Muscle layer of duodenum (tissue), 2 donors: Measurements from ENCODE around the gene LSM14A.
"Not testable (repeated sequence)": the region's sequence is repeated elsewhere in the genome, so short reads cannot be mapped to it uniquely, and the experiment has no call there.

ENCODE experiments used
- H3K27ac ChIP-seq: one replicate; pipeline ENCODE4 v1.7.0; 2013; ENCODE audit warnings: mild to moderate bottlenecking, low read length
- H3K27me3 ChIP-seq: one replicate; pipeline ENCODE4 v1.7.0; 2013; ENCODE audit warnings: low read depth, mild to moderate bottlenecking, control low read depth, low read length
- H3K36me3 ChIP-seq, 2 donors: one replicate each; pipeline ENCODE4 v1.7.0; 2013; ENCODE audit warnings: low read length in 2 of 2, control low read depth in 1 of 2, mild to moderate bottlenecking in 1 of 2; ENCODE audit not compliant: insufficient read depth in 2 of 2, control insufficient read depth in 1 of 2
- H3K4me1 ChIP-seq, 2 donors: one replicate each; pipeline ENCODE4 v1.7.0; 2013; ENCODE audit warnings: low read length in 2 of 2, mild to moderate bottlenecking in 2 of 2, control low read depth in 1 of 2, moderate library complexity in 1 of 2; ENCODE audit not compliant: insufficient read depth in 2 of 2, control insufficient read depth in 1 of 2
- H3K4me3 ChIP-seq, 2 donors: one replicate each; pipeline ENCODE4 v1.7.0; 2013; ENCODE audit warnings: low read length in 2 of 2, low read depth in 1 of 2, mild to moderate bottlenecking in 1 of 2
- H3K9me3 ChIP-seq, 2 donors: one replicate each; pipeline ENCODE4 v1.7.0; 2013; ENCODE audit warnings: low read length in 2 of 2, control low read depth in 1 of 2, mild to moderate bottlenecking in 1 of 2; ENCODE audit not compliant: control insufficient read depth in 1 of 2
- donor health status: healthy.

The LSM14A gene

DNA sequence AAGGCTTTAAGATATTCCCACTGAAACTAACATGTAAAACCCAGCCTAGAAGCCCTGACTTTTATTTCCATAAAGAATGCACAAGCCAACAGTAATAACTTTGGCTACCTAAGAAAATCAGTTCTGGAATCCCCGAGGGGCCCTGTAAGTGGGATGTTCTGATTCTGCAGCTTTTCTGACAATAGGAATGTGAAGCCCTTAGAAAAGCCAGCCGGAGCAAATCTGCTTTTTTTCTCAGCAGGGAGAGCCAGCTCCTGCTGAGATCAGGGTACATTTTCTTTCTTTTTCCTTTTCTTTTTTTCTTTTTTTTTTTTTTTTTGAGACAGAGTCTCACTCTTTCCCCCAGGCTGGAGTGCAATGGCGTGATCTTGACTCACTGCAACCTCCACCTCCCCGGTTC is 74.0 kb downstream of the LSM14A start:
- H3K27me3 ChIP-seq: no peaks in the 10 kb centered on the region
- no peak overlapping the region for H3K4me3 ChIP-seq
- no peaks in the 10 kb centered on the region for H3K4me1 ChIP-seq
- H3K36me3 ChIP-seq: no peaks in the 10 kb centered on the region
- no peaks in the 10 kb centered on the region for H3K9me3 ChIP-seq
- no peak overlapping the region for H3K27ac ChIP-seq

DNA sequence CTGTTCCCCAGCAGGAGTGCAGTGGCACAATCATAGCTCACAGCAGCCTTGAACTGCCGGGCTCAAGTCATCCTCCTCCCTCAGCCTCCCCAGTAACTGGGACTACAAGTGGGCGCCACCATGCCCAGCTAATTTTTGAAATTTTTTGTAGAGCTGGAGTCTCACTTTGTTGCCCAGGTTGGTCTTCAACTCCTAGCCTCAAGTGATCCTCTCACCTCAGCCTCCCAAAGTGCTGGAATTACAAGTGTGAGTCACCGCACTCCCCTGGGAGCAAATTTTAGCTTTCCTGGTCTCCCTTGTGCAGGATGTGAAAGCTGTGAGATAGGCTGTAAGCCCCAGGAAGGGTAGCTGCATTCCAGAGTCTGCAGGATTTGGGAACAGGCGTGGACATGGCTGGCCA is 76.6 kb downstream of the LSM14A start:
- Histone ChIP-seq H3K27me3 (no peaks in the 10 kb centered on the region), H3K9me3 (no peaks in the 10 kb centered on the region), H3K36me3 (no peaks in the 10 kb centered on the region), H3K4me1 (no peaks in the 10 kb centered on the region), H3K4me3 (no peak overlapping the region), H3K27ac (no peak overlapping the region)

DNA sequence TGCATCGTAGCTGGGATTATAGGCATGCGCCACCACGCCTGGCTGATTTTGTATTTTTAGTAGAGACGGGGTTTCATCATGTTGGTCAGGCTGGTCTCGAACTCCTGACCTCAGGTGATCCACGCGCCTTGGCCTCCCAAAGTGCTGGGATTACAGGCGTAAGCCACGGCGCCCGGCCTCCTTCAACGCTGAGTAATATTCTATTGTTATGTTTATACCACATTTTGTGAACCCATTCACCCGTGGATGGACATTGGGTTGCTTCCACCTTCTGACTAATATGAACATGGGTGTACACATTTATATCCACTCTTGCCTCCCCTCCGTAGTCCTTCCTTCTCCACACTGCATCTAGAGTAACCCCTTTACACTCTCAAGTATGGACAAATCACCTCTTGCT is 80.9 kb downstream of the LSM14A start:
- not testable (repeated sequence) for H3K27ac ChIP-seq, H3K4me1 ChIP-seq, H3K36me3 ChIP-seq, H3K27me3 ChIP-seq, H3K9me3 ChIP-seq, H3K4me3 ChIP-seq

DNA sequence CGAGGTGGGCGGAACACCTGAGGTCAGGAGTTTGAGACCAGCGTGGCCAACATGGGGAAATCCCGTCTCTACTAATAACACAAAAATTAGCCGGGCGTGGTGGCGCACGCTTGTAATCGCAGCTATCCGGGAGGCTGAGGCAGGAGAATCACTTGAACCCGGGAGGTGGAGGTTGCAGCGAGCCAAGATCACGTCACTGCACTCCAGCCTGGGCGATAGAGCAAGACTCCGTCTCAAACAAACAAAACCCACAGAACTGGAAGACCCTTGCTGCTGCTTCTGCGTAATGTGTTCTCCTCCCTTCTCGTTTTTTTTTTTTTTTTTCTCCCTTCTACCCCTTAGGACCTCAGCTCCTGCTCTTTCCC is 81.4 kb downstream of the LSM14A start:
- Histone ChIP-seq H3K27ac (peak overlapping the region; percentile 87), H3K4me3 (peak overlapping the region; percentile 88 to 89)
- not testable (repeated sequence) for H3K9me3 ChIP-seq

DNA sequence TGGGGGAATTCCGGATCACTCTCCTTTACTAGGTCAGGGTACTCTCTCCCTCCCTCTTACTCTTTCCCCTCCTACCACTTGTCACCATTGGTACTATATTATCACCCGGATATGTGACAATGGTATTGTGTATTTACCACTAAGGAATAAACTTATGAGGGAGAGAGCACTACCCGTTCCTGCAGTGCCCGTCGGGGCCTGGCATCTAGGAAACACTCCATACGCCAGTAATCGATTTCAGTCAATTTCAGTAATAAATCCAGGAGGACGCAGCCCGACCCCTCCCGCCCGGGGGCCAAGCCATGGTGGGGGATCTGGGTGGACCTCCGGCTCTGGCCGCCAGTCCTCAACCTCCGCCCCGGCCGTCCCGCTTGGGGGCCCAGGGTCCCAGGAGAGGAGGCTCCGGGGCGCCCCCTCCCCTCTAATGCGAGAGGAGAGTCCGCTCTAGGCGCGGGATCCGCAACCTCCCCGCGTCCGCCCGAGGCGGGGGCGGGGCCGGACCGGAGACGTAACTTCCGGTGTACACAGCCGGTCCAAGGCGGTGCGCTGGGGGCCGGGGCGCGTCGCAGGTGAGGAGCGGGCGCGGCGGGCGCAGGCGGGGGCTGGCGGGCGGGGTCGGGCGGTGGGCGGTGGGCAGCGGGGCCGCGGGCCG is 81.9 kb downstream of the LSM14A start, which contains the start of gene GARRE1:
Gene GARRE1 (plus strand): TSS at position 509 of the 652 bp plus-strand sequence. CDS start 45,920 bp downstream, outside the sequence.
- no peaks in the 10 kb centered on the region for H3K27me3 ChIP-seq
- no peaks in the 10 kb centered on the region for H3K36me3 ChIP-seq
- no peaks in the 10 kb centered on the region for H3K9me3 ChIP-seq
- peak within 1 kb of the TSS; percentile 87 for H3K27ac ChIP-seq
- peak within 1 kb of the TSS; percentile 88 to 89 for H3K4me3 ChIP-seq
- H3K4me1 ChIP-seq: peaks cover 0 to 10% of the 10 kb centered on the region in 2 donors

More for the DNA sequence above, 81.4 kb downstream of the LSM14A start:
- H3K4me1 ChIP-seq, H3K27me3 ChIP-seq, H3K36me3 ChIP-seq: not testable (repeated sequence)

DNA sequence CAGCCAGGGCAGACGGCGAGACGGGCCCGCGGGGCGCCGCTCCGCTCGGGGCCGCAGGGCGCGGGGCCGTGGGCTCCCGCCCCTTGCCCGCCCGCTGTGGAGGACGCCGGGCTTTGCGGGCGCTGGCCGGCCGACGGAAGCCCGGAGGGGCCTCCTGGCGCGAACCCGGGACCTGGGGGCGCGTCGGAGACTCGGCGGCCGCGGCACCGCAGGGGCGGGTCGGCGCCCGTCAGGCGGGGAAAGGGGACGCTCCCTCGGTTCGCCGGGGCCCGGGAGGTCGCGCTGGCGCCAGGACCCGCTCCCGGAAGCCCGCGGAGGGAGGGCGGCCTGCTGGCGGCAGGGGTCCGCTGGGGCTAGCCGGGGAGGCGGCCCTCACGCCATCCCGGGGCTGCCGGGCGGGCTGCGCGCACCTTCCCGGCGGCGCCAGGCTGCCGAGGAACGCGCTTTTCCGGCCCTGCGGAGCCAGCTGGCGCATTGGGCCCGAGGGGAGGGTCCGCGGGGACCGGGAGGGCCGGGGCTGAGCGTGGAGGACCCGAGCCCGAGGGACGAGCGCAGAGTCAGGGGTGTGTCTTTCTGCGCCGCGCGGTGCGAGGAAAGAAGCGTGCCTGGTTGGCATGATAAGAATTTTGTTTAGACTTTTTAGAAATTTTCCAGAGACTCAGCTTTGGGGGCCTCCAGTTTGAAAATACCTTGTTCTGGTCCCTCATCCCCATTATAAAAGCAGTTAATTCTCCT is 82.6 kb downstream of the LSM14A start:
- peak overlapping the region; percentile 71 to 80 for H3K4me3 ChIP-seq
- no peaks in the 10 kb centered on the region for H3K36me3 ChIP-seq
- H3K27me3 ChIP-seq: no peaks in the 10 kb centered on the region
- no peaks in the 10 kb centered on the region for H3K9me3 ChIP-seq
- H3K4me1 ChIP-seq: peaks cover 0 to 10% of the 10 kb centered on the region in 2 donors
- H3K27ac ChIP-seq: peak overlapping the region; percentile 16

DNA sequence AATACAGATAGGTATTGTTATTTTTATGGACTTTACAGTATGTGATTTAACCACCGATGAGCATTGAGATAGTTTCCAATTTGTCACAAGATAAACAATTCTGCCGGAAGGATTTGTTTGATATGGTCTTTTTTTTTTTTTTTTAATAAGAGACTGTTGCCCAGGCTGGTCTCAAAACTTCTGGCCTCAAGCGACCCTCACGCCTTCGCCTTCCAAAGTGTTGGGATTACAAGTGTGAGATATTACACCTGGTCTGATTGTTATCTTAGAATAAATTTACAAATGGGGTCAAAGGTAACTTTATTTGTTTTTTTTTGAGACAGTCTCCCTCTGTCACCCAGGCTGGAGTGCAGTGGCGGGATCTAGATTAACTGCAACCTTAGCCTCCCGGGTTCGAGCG is 83.2 kb downstream of the LSM14A start:
- Histone ChIP-seq H3K4me1 (peaks cover 0 to 11% of the 10 kb centered on the region in 2 donors), H3K4me3 (peak overlapping the region; percentile 71 to 80), H3K36me3 (no peaks in the 10 kb centered on the region), H3K27me3 (no peaks in the 10 kb centered on the region), H3K9me3 (no peaks in the 10 kb centered on the region), H3K27ac (peak overlapping the region; percentile 16)

DNA sequence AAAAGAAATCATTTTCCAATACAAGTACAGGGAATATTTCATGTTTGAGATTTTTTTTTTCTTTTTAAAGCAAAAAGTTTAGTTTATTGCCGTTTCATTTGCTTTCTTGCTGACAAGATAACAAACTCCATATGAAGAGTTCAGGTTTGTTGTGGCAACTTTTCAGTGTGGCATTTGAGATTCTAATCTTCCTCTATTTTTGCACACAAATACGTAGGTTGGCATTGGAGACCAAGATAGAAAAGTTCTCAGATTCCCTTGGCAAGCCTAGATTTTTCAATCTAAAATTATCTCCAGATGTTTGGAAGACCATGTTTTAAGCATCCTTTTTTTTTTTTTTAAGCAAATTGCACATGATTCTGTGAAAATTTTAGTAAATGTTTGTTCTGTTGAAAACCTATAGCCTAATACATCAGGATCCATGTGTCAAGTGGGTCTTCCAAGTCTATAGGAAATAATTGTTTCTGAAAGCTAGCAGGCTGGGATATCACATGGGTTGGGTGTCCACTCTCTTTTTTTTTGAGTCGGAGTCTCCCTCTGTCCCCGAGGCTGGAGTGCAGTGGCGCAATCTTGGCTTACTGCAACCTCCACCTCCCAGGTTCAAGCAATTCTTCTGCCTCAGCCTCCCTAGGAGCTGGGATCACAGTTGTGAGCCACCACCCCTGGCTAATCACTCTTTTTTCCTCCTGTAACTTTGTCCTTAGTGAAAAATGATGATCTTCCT is 84.7 kb downstream of the LSM14A start:
- Histone ChIP-seq H3K4me3 (no peak overlapping the region), H3K27me3 (no peaks in the 10 kb centered on the region), H3K9me3 (no peaks in the 10 kb centered on the region), H3K4me1 (peaks cover 0 to 24% of the 10 kb centered on the region in 2 donors), H3K36me3 (no peaks in the 10 kb centered on the region), H3K27ac (no peak overlapping the region)

DNA sequence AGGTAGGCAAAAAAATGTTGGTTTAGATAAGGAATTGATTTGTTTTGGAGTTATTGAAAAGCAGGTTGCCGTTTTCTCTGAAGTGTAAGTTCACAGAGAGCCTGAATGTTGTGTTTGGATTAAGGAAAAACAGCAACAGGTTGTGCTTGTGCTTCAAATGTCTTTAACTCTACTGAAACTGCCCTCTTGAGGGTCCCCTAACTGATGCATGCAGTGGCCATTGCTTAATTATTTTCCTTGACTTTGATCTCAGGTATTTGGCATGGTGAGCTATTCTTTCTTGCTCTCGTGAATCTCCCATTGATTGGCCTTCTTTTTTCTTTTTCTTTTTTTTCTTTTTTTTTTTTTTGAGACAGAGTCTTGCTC is 85.2 kb downstream of the LSM14A start:
- no peaks in the 10 kb centered on the region for H3K27me3 ChIP-seq
- H3K36me3 ChIP-seq: no peaks in the 10 kb centered on the region
- H3K27ac ChIP-seq: no peak overlapping the region
- peaks cover 0 to 24% of the 10 kb centered on the region in 2 donors for H3K4me1 ChIP-seq
- H3K4me3 ChIP-seq: no peak overlapping the region
- no peaks in the 10 kb centered on the region for H3K9me3 ChIP-seq

DNA sequence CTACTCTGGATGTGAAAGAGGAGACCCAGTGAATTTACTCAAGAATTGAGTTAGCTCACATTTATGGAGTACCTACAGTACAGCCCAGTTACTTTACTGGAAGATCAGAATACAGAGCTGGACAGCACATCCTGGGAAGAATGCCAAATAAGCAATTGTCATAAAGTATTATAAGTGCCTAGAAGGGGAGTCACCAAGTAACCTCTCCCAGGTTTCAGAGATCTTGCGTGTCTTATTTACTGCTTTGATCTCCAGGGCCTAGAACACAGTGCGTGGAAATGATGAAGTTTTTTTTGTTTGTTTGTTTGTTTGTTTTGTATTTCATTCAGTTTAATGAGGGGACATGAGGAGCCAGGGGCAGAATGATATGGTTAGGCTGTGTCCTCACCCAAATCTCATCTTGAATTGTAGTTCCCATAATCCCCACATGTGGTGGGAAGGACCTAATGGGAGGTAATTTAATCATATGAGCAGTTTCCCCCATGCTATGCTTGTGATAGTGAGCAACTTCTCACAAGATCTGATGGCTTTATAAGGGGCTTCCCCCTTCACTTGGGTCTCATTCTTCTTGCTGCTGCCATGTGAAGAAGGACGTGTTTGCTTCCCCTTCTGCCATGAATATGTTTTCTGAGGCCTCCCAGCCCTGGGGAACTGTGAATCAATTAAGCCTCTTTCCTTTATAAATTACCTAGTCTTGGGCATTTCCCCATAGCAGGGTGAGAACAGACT is 87.2 kb downstream of the LSM14A start:
- Histone ChIP-seq H3K4me3 (no peak overlapping the region), H3K9me3 (no peaks in the 10 kb centered on the region), H3K27ac (no peak overlapping the region), H3K36me3 (no peaks in the 10 kb centered on the region), H3K27me3 (no peaks in the 10 kb centered on the region), H3K4me1 (peaks cover 0 to 24% of the 10 kb centered on the region in 2 donors)

DNA sequence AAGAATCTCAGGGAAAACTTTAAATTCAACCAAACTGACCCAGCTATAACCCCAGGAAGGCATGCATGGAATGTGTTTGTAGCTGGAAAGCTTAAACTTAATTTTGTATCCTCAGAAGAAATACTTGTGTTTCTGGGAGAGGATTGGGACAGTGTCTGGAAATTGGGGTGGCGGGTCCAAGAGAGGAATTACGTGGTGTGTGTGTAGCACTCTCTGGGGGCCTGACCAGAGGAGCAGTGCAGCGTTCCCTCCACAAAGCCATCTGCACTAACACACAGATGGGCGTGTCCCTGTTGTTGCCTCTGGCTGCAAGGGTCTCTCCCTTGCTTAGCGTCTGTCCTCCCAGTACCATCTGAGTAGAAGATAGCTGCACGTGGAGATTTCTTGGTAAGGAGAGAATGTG is 88.5 kb downstream of the LSM14A start:
- Histone ChIP-seq H3K9me3 (no peaks in the 10 kb centered on the region), H3K4me3 (no peak overlapping the region), H3K36me3 (no peaks in the 10 kb centered on the region), H3K4me1 (peaks cover 0 to 20% of the 10 kb centered on the region in 2 donors), H3K27ac (no peak overlapping the region), H3K27me3 (no peaks in the 10 kb centered on the region)
